Measurements from ENCODE around the gene SECISBP2.

DNA sequence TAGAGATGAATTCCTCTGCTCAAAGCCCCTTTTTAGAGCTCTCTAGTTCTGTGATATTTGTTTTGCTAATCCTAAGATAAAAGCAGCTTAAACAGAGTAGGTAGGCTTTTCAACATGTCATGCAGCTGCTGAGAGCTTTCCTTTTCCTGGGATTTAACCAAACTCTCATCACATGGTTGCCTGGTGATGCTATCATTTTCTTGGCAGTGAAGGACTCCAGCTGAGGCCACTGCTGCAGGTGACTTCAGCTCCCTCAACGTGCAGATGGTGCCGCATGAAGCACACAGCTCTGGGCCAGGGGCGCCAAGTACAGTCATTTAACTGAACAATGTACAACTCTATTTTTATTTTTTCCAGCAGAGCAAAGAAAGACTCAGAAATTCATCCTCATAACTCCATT lies 42.2 kb downstream of the SECISBP2 start:
- TF ChIP-seq, protein P1, sequence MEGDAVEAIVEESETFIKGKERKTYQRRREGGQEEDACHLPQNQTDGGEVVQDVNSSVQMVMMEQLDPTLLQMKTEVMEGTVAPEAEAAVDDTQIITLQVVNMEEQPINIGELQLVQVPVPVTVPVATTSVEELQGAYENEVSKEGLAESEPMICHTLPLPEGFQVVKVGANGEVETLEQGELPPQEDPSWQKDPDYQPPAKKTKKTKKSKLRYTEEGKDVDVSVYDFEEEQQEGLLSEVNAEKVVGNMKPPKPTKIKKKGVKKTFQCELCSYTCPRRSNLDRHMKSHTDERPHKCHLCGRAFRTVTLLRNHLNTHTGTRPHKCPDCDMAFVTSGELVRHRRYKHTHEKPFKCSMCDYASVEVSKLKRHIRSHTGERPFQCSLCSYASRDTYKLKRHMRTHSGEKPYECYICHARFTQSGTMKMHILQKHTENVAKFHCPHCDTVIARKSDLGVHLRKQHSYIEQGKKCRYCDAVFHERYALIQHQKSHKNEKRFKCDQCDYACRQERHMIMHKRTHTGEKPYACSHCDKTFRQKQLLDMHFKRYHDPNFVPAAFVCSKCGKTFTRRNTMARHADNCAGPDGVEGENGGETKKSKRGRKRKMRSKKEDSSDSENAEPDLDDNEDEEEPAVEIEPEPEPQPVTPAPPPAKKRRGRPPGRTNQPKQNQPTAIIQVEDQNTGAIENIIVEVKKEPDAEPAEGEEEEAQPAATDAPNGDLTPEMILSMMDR (IDR thresholded peaks at IDR 0.05), result no peak
- no peak for TF ChIP-seq POLR2A (IDR thresholded peaks at IDR 0.05)
